ENCODE results near the gene STK4. TPM values are rescaled to one million over a fixed set of nuclear protein-coding genes. Genes with fewer than 3 reads are reported as not detected.

Gene STK4
- total RNA-seq, 2 donors from 2014 or later = 28.9 to 29.9 TPM

- no peak for TF ChIP-seq CTCF (IDR thresholded peaks at IDR 0.05)
- no peak for DNase-seq
- Histone ChIP-seq H3K27ac (no peak overlapping the region), H3K4me1 (no peaks in the 10 kb centered on the region), H3K9me3 (no peaks in the 10 kb centered on the region), H3K9ac (ENCODE audit: low read depth in 2 of 2, low read length in 2 of 2) (no peak overlapping the region), H3K27me3 (no peaks in the 10 kb centered on the region), H3K36me3 (no peaks in the 10 kb centered on the region), H3K4me3 (no peak overlapping the region)
- intact Hi-C loops (cut with DNase I) = no loop called here
Observed at GRCh38 chr20:45053430-45054351, 87.4 kb downstream of the STK4 start.

- H3K4me3 ChIP-seq = no peak overlapping the region
- no peaks in the 10 kb centered on the region for H3K27me3 ChIP-seq
- no peak overlapping the region for H3K9ac ChIP-seq (ENCODE audit: low read depth in 2 of 2, low read length in 2 of 2)
- no peak for DNase-seq
- no peak for TF ChIP-seq CTCF (IDR thresholded peaks at IDR 0.05)
- no peak overlapping the region for H3K27ac ChIP-seq
- no peaks in the 10 kb centered on the region for H3K36me3 ChIP-seq
- no peaks in the 10 kb centered on the region for H3K9me3 ChIP-seq
- intact Hi-C loops (cut with DNase I) = no loop called here
- H3K4me1 ChIP-seq = no peaks in the 10 kb centered on the region
Observed at GRCh38 chr20:45055056-45055455, 88.7 kb downstream of the STK4 start.

DNA sequence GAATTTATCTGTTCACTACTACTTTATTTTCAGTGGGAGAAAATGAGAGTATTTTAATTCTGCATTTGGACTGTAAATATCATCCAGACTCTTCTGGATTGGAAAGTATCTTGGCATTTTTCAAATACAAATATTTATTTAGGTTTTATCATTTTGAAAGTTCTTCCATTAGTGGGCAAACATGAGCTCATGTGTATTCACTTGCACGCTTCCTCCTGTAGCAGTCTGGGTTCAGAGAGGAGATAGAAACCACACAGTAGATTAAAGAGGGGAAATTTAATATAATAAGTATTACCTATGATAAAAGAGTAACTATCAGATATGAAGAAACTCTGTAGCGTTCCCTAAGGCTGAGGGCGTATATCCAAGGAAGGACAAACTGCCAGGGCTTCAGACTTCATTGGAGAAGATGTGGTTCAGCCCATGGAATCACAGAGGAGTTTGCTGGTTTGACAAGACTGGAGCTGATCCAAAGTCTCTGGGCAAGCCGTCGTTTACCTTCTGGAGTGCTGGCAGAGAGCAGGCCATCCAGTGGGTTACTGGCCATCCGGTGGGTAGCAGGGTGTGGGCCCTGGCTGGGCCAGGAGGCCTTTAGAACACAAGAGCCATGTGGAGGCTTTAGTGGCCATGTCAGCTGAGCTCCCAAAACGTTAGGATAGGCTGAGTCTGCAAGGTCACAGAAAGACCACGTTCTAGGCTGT, 90.3 kb downstream of the STK4 start:
- no peak for DNase-seq
- Histone ChIP-seq H3K4me1 (no peaks in the 10 kb centered on the region), H3K9me3 (no peaks in the 10 kb centered on the region), H3K36me3 (no peaks in the 10 kb centered on the region), H3K27ac (no peak overlapping the region), H3K9ac (ENCODE audit: low read depth in 2 of 2, low read length in 2 of 2) (no peak overlapping the region), H3K27me3 (no peaks in the 10 kb centered on the region), H3K4me3 (no peak overlapping the region)
- TF ChIP-seq CTCF (IDR thresholded peaks at IDR 0.05) = no peak
- intact Hi-C loops (cut with DNase I) = no loop called here

DNA sequence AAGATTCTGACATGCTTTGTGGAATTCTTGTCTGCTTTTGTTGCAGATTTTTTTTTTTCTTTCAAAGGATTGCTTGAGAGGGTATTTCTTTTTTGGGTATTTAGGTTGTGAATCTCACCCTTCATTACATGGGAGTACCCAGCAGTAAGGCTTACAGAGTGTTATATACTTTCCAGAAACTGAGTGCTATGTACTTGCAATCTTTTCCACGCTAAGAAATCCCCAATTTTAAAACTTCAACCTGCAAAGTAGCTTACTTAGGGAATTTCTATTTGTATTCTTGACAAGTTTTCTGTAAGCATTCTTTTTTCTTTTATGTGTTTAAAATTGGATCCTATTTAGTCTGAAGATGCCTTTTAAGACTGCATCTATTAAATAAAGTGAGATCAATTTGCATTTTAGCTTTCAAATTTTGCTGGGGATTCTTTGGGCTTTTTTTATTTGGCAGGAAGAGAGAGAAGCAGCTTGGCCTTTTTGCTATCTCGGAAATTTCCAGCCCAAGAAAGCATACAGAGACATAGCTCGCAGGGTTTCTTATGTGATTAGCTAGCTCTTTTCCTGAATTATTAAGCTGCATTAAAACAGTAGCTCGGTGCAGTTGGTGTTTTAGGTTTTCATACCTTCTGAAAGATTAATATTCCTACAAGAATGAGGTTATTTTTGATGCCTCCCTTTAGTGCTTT, 92.0 kb downstream of the STK4 start:
- intact Hi-C loops (cut with DNase I) = no loop called here
- H3K27me3 ChIP-seq = no peaks in the 10 kb centered on the region
- no peak for TF ChIP-seq CTCF (IDR thresholded peaks at IDR 0.05)

DNA sequence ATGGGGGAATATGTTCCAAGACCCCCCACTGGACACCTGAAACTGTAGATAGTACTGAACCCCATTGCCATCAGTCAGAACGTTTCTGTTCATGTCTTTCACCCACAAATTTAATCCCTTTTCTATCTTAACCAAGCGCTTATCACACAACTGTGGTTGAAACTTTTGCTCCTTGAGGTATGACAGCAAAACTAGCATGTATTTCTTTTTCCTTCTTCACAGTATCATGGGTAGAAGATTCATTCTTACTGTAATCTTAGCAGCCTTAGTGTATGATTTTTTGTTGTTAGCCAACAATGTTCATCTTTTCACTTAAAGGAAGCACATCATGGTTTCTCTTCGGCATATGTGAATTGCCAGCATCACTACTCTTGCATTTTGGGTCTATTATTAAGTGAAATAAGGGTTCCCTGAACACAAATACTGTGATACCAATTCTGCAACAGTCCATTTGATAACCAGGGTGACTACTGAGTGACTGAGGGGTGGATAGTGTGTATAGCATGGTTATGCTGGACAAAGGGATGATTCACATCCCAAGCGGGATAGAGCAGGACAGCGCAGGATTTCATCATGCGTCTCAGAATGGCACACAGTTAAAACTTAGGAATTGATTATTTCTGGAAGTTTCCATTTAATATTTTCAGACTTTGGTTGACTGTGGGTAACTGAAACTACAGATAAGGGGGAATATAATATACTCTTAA, 92.9 kb downstream of the STK4 start:
- intact Hi-C loops (cut with DNase I) = no loop called here
- Histone ChIP-seq H3K36me3 (no peaks in the 10 kb centered on the region), H3K9me3 (no peaks in the 10 kb centered on the region), H3K27ac (no peak overlapping the region), H3K9ac (ENCODE audit: low read depth in 2 of 2, low read length in 2 of 2) (no peak overlapping the region), H3K27me3 (no peaks in the 10 kb centered on the region), H3K4me1 (no peaks in the 10 kb centered on the region), H3K4me3 (no peak overlapping the region)
- no peak for TF ChIP-seq CTCF (IDR thresholded peaks at IDR 0.05)
- DNase-seq = no peak

More for the DNA sequence above, 92.0 kb downstream of the STK4 start:
- no peak overlapping the region for H3K4me3 ChIP-seq
- H3K9ac ChIP-seq (ENCODE audit: low read depth in 2 of 2, low read length in 2 of 2) = no peak overlapping the region
- no peaks in the 10 kb centered on the region for H3K36me3 ChIP-seq
- no peaks in the 10 kb centered on the region for H3K4me1 ChIP-seq
- no peaks in the 10 kb centered on the region for H3K9me3 ChIP-seq
- no peak overlapping the region for H3K27ac ChIP-seq
- DNase-seq = no peak

Data from colonic mucosa (tissue), 4 donors.